GM18907 (cell line): ENCODE data around the gene HMX1.

Source experiments
- ATAC-seq: cut with Tn5 transposase; IDR thresholded peaks from one replicate; pipeline ENCODE4 v1.9.1; 2021; ENCODE audit warnings: mild to moderate bottlenecking, moderate library complexity; ENCODE audit not compliant: unreplicated experiment

HMX1 gene

GRCh38 chr4:8910100-8910821 lies 38.6 kb upstream of the HMX1 start:
- ATAC-seq: no peak

GRCh38 chr4:8909548-8909947 lies 37.9 kb upstream of the HMX1 start:
- ATAC-seq: no peak

- no peak for ATAC-seq
These were observed 36.7 kb upstream of the HMX1 start for GRCh38 chr4:8908206-8908893.

- no peak for ATAC-seq
These were observed 36.1 kb upstream of the HMX1 start for GRCh38 chr4:8907596-8908205.

- no peak for ATAC-seq
These were observed 35.5 kb upstream of the HMX1 start for GRCh38 chr4:8906991-8907595.

- ATAC-seq: no peak
These were observed 35.0 kb upstream of the HMX1 start for GRCh38 chr4:8906668-8906970.

- ATAC-seq: no peak
These were observed 34.4 kb upstream of the HMX1 start for GRCh38 chr4:8905773-8906667.

GRCh38 chr4:8905226-8905772 lies 33.7 kb upstream of the HMX1 start:
- ATAC-seq: no peak

- no peak for ATAC-seq
These were observed 33.0 kb upstream of the HMX1 start for GRCh38 chr4:8904666-8905065.

GRCh38 chr4:8904041-8904501 lies 32.4 kb upstream of the HMX1 start:
- no peak for ATAC-seq

- no peak for ATAC-seq
These were observed 29.7 kb upstream of the HMX1 start for GRCh38 chr4:8901335-8901734.

GRCh38 chr4:8900588-8900987 lies 28.9 kb upstream of the HMX1 start:
- ATAC-seq: no peak

- no peak for ATAC-seq
These were observed 26.8 kb upstream of the HMX1 start for GRCh38 chr4:8898419-8898818.

GRCh38 chr4:8897251-8898167 lies 25.9 kb upstream of the HMX1 start:
- no peak for ATAC-seq

- ATAC-seq: no peak
These were observed 24.9 kb upstream of the HMX1 start for GRCh38 chr4:8896506-8896905.

GRCh38 chr4:8896071-8896470 lies 24.4 kb upstream of the HMX1 start:
- no peak for ATAC-seq

- no peak for ATAC-seq
These were observed 23.7 kb upstream of the HMX1 start for GRCh38 chr4:8895295-8895694.

GRCh38 chr4:8894424-8894816 lies 22.8 kb upstream of the HMX1 start:
- no peak for ATAC-seq

GRCh38 chr4:8893624-8894423 lies 22.2 kb upstream of the HMX1 start:
- ATAC-seq: no peak
